Calu3 (cell line): Measurements from ENCODE around the gene KCNA2. TPM values are rescaled to one million over a fixed set of nuclear protein-coding genes. Genes with fewer than 3 reads are reported as not detected.

Experiments
- BruUV-seq: library from RNA; stranded (reverse); fragments of 400-500 nt; replicated peaks from 2 replicates; lab custom pipeline; 2021; lab: Mats Ljungman, UMichigan
- CTCF ChIA-PET: fragments of 300-600 bp; sonication (Branson Sonifier 250); formaldehyde crosslinking; loops from one replicate; lab custom pipeline; 2022; ENCODE audit warnings: antibody characterized with exemption; lab: Charles Lee
- DNase-seq: peaks from one replicate; pipeline ENCODE4 v3.0.0; 2022
- H3K27ac Mint-ChIP-seq: one replicate; pipeline ENCODE4 v1.8.0; 2022; ENCODE audit warnings: mixed read lengths; ENCODE audit not compliant: unreplicated experiment
- H3K27me3 Mint-ChIP-seq: one replicate; pipeline ENCODE4 v1.8.0; 2022; ENCODE audit warnings: mixed read lengths; ENCODE audit not compliant: unreplicated experiment
- H3K36me3 Mint-ChIP-seq: one replicate; pipeline ENCODE4 v1.8.0; 2022; ENCODE audit warnings: mild to moderate bottlenecking, moderate library complexity, mixed read lengths; ENCODE audit not compliant: insufficient read depth, unreplicated experiment
- H3K4me1 Mint-ChIP-seq: one replicate; pipeline ENCODE4 v1.8.0; 2022; ENCODE audit warnings: mild to moderate bottlenecking, low read depth, mixed read lengths; ENCODE audit not compliant: unreplicated experiment
- H3K4me3 Mint-ChIP-seq: one replicate; pipeline ENCODE4 v1.8.0; 2022; ENCODE audit warnings: mild to moderate bottlenecking, low read depth, moderate library complexity, mixed read lengths; ENCODE audit not compliant: unreplicated experiment
- H3K9me3 Mint-ChIP-seq: one replicate; pipeline ENCODE4 v1.8.0; 2022; ENCODE audit warnings: low read depth, mixed read lengths; ENCODE audit not compliant: unreplicated experiment
- intact Hi-C: fragments of 100-400 bp; cut with micrococcal nuclease; formaldehyde crosslinking; loops from one replicate; pipeline ENCODE4 v1.10.0; 2022; ENCODE audit not compliant: unreplicated experiment
- total RNA-seq: library from RNA; stranded (reverse); gene quantifications from 2 replicates; pipeline ENCODE4 v1.2.3, GENCODE V29; 2022
- TF ChIP-seq, protein P1 (sequence below): fragments of 200-600 bp; IDR thresholded peaks from one replicate; pipeline ENCODE4 v1.8.0; 2022; ENCODE audit warnings: antibody characterized with exemption; ENCODE audit not compliant: unreplicated experiment

The KCNA2 gene
- total RNA-seq, 1 experiment from 2014 or later, result not detected

DNA sequence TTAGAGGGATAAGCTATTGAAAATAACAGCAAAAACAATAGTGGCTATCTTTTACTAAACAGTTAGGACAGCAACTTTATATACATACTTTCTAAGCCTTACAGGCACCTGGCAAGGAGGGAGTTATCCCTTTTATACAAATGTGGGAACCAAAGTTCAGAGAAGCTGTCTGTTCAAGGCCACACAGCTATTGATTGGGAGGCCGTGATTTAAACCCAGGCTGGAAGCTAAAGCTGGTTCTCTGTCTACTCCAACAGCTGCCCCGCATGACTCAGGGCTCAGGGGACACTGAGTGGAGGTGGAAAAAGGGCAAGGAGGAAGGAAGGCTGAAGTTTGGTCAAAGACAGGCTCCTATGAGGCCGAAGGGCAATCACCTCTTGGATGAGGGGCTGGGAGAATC lies 26.7 kb downstream of the KCNA2 start:
- no peaks in the 10 kb centered on the region for H3K4me1 Mint-ChIP-seq
- no peak for DNase-seq
- no peak overlapping the region for H3K4me3 Mint-ChIP-seq
- H3K27me3 Mint-ChIP-seq, result peaks cover 82% of the 10 kb centered on the region
- H3K27ac Mint-ChIP-seq, result no peak overlapping the region
- TF ChIP-seq, protein P1, sequence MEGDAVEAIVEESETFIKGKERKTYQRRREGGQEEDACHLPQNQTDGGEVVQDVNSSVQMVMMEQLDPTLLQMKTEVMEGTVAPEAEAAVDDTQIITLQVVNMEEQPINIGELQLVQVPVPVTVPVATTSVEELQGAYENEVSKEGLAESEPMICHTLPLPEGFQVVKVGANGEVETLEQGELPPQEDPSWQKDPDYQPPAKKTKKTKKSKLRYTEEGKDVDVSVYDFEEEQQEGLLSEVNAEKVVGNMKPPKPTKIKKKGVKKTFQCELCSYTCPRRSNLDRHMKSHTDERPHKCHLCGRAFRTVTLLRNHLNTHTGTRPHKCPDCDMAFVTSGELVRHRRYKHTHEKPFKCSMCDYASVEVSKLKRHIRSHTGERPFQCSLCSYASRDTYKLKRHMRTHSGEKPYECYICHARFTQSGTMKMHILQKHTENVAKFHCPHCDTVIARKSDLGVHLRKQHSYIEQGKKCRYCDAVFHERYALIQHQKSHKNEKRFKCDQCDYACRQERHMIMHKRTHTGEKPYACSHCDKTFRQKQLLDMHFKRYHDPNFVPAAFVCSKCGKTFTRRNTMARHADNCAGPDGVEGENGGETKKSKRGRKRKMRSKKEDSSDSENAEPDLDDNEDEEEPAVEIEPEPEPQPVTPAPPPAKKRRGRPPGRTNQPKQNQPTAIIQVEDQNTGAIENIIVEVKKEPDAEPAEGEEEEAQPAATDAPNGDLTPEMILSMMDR, result no peak
- H3K9me3 Mint-ChIP-seq, result no peaks in the 10 kb centered on the region
- CTCF ChIA-PET, result no interaction called here
- no TSS peak for BruUV-seq
- H3K36me3 Mint-ChIP-seq, result no peaks in the 10 kb centered on the region
- intact Hi-C loops, result no loop called here

DNA sequence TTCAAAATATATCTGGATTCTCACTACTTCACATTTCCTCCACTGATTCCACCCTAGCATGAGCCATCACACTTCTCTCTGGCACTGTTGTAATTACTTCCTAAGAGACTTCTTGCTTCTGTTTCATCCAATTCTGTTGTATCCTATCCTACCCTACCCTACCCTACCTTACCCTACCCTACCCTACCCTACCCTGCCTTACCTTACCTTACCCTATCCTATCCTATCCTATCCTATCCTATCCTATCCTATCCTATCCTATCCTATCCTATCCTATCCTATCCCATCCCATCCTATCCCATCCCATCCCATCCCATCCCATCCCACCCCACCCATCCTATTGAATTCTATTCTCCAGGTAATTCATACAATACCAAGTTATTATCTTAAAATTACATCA lies 29.7 kb downstream of the KCNA2 start:
- Mint-ChIP-seq H3K27ac (no peak overlapping the region), H3K4me3 (no peak overlapping the region)
- BruUV-seq, result no TSS peak

DNA sequence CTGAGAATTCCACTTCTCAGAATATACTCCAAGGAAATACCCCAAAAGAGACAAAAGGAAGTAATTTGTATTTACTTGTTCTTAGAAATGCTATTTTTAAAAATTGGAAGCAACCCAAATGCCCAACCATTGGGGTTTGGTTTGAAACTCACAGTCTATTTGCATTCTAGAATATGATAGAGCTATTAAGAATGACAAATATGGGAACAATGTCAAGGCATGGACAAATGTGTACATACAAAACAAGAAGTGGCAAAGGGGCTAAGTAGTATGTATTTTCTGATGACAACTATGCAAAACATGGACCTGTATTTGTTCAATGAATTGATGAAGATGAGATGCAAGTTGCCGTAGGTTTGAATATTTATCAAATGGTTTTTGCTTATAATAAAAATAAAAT lies 32.8 kb downstream of the KCNA2 start:
- TF ChIP-seq, protein P1, result no peak
- H3K27me3 Mint-ChIP-seq, result peaks cover 80% of the 10 kb centered on the region
- DNase-seq, result no peak
- no peaks in the 10 kb centered on the region for H3K9me3 Mint-ChIP-seq
- no peak overlapping the region for H3K4me3 Mint-ChIP-seq
- no TSS peak for BruUV-seq
- CTCF ChIA-PET, result interaction anchor here (1.0 kb wide), 1 partner anchor 31 kb away, joined by 3 read pairs; no protein-coding TSS in a partner anchor
- no peaks in the 10 kb centered on the region for H3K36me3 Mint-ChIP-seq
- H3K27ac Mint-ChIP-seq, result no peak overlapping the region
- no peaks in the 10 kb centered on the region for H3K4me1 Mint-ChIP-seq
- intact Hi-C loops, result no loop called here

More for the DNA sequence above, 29.7 kb downstream of the KCNA2 start:
- intact Hi-C loops, result no loop called here
- DNase-seq, result no peak
- no peaks in the 10 kb centered on the region for H3K4me1 Mint-ChIP-seq
- CTCF ChIA-PET, result no interaction called here
- no peaks in the 10 kb centered on the region for H3K9me3 Mint-ChIP-seq
- H3K27me3 Mint-ChIP-seq, result peaks cover 79% of the 10 kb centered on the region
- no peaks in the 10 kb centered on the region for H3K36me3 Mint-ChIP-seq
- TF ChIP-seq, protein P1, result no peak

DNA sequence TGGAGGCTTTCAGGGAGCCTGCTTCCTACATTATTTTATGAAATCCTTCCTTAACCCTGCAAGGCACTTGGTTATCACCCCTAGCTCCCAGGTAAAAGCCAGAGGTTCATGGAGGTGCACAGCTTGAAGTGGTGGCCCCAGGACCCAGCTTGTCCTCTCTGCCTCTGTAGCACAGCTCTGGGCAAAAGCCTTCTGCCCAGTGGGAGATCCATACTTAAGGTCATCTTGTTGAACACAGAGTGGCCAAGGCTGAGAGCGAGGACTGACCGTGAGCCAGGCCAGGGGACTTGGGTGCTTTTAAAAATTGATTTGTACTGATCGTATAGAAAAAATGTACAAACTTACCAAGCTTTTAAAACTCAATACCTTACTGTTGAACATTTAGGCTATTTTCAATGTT lies 33.4 kb downstream of the KCNA2 start:
- Mint-ChIP-seq H3K4me3 (no peak overlapping the region), H3K4me1 (no peaks in the 10 kb centered on the region), H3K9me3 (no peaks in the 10 kb centered on the region), H3K36me3 (no peaks in the 10 kb centered on the region), H3K27ac (no peak overlapping the region), H3K27me3 (peaks cover 75% of the 10 kb centered on the region)
- CTCF ChIA-PET, result interaction anchor here (1.0 kb wide), 1 partner anchor 30 kb away, joined by 3 read pairs; no protein-coding TSS in a partner anchor
- DNase-seq, result no peak
- no TSS peak for BruUV-seq
- intact Hi-C loops, result no loop called here
- TF ChIP-seq, protein P1, result no peak
